ENCODE results near the gene NUMB. TPM values are rescaled to one million over a fixed set of nuclear protein-coding genes. Genes with fewer than 3 reads are reported as not detected.

The NUMB gene
- polyA plus RNA-seq, 1 donor from 2014 or later, result 11.5 TPM

DNA sequence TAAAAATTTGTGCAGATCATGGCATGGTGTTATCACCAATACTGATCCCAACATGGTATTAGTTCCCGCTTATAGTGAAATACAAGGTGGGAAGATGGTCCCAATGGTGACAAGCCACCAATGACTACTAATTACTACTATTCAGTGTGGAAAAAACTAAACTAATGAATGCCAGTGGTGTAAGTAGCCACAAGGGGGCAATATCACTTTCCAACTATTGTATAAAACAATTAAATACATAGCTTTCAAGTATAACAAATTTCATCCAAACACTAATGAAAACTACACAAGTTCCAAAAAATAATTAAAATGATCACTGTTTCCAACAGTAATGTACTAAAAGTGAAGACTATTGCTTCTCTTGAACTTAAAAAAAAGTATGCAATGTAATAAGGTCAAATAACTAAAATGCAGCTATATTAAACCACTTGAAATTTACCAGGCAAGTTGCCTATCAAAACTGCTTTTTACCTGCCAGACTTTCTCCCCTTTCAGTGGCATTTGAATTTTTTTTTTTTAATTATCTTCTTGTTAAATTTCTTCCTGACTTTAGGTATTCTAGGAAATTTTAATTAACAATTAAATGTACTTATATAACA is 163.0 kb downstream of the NUMB start:
- H3K9me3 ChIP-seq (ENCODE audit: low read length), result no peaks in the 10 kb centered on the region
- TF ChIP-seq RAD21 (conservative IDR thresholded peaks at IDR 0.05), result peak; percentile 61
- TF ChIP-seq, protein P1, sequence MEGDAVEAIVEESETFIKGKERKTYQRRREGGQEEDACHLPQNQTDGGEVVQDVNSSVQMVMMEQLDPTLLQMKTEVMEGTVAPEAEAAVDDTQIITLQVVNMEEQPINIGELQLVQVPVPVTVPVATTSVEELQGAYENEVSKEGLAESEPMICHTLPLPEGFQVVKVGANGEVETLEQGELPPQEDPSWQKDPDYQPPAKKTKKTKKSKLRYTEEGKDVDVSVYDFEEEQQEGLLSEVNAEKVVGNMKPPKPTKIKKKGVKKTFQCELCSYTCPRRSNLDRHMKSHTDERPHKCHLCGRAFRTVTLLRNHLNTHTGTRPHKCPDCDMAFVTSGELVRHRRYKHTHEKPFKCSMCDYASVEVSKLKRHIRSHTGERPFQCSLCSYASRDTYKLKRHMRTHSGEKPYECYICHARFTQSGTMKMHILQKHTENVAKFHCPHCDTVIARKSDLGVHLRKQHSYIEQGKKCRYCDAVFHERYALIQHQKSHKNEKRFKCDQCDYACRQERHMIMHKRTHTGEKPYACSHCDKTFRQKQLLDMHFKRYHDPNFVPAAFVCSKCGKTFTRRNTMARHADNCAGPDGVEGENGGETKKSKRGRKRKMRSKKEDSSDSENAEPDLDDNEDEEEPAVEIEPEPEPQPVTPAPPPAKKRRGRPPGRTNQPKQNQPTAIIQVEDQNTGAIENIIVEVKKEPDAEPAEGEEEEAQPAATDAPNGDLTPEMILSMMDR (IDR thresholded peaks at IDR 0.05; ENCODE audit: poor library complexity, severe bottlenecking), result peak; percentile 74
- peak; percentile 77 for TF ChIP-seq SMC3 (conservative IDR thresholded peaks at IDR 0.05; ENCODE audit: poor library complexity)
- no peak for TF ChIP-seq TAF1 (IDR thresholded peaks at IDR 0.05; ENCODE audit: low read depth)
- TF ChIP-seq EZH2 (IDR thresholded peaks at IDR 0.05; ENCODE audit: borderline replicate concordance, insufficient read depth, low read length, poor library complexity, severe bottlenecking), result no peak
- no peak overlapping the region for H3K27ac ChIP-seq (ENCODE audit: low read length)
- no peaks in the 10 kb centered on the region for H3K79me2 ChIP-seq (replicated peaks; ENCODE audit: insufficient read depth, low read length)
- H3K4me3 ChIP-seq (ENCODE audit: low read length), result no peak overlapping the region
- no peak overlapping the region for H3K4me2 ChIP-seq (ENCODE audit: low read length)
- H3F3A ChIP-seq (ENCODE audit: insufficient read depth, low read length, poor library complexity, severe bottlenecking), result no peaks in the 10 kb centered on the region
- no peak overlapping the region for H3K9ac ChIP-seq (ENCODE audit: low read length)
- H4K20me1 ChIP-seq (ENCODE audit: insufficient read depth), result no peaks in the 10 kb centered on the region
- no peak overlapping the region for H2AFZ ChIP-seq (ENCODE audit: low read depth, low read length)
- no peaks in the 10 kb centered on the region for H3K27me3 ChIP-seq (ENCODE audit: insufficient read depth, low read depth, low read length)
- H3K36me3 ChIP-seq (ENCODE audit: insufficient read depth, low read length), result no peaks in the 10 kb centered on the region
- H3K9me2 ChIP-seq (ENCODE audit: insufficient read depth, low read length), result no peaks in the 10 kb centered on the region

DNA sequence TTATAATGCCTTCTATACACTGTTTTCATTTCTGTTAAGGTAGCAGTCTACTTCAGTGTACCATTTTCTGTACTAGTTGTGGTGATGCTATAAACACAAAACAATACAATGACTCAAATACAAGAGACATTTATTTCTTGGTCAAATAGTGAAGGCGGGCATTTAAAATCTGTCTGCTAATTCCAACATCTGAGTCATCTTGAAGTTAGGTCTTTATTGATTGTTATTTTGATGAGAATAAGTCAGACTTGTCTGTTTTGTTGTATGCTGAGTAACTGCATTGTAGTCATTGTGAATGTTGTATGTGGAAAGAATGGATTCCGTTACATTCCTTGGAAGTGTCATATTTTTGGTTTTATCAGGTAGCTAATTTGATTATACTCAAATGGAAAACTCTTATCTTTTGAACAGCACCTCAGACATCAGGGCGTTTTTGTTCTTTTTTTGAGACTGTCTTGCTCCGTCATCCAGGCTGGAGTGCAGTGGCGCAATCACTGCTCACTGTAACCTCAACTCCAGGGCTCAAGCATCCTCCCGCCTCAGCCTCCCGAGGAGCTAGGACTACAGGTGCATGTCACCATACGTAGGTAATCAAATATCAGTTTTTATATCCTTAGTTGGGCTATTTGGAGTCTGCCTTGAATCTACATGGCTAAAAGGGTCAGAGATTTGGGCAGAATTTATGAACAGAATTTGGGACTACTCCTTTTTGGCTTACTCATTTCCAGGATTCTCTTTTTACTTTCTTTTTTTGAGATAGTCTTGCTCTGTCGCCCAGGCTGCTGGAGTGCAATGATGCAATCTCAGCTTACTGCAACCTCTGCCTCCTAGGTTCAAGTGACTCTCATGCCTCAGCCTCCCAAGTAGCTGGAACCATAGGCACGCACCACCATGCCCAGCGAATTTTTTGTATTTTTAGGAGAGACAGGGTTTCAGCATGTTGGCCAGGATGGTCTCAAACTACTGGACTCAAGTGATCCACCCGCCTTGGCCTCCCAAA is 164.3 kb downstream of the NUMB start:
- Histone ChIP-seq H3K9ac (ENCODE audit: low read length) (no peak overlapping the region), H3K4me3 (ENCODE audit: low read length) (no peak overlapping the region), H3K9me3 (ENCODE audit: low read length) (no peaks in the 10 kb centered on the region), H3F3A (ENCODE audit: insufficient read depth, low read length, poor library complexity, severe bottlenecking) (no peaks in the 10 kb centered on the region), H3K27ac (ENCODE audit: low read length) (no peak overlapping the region), H3K4me2 (ENCODE audit: low read length) (no peak overlapping the region), H3K9me2 (ENCODE audit: insufficient read depth, low read length) (no peaks in the 10 kb centered on the region), H4K20me1 (ENCODE audit: insufficient read depth) (no peaks in the 10 kb centered on the region), H2AFZ (ENCODE audit: low read depth, low read length) (no peak overlapping the region), H3K79me2 (replicated peaks; ENCODE audit: insufficient read depth, low read length) (no peaks in the 10 kb centered on the region), H3K27me3 (ENCODE audit: insufficient read depth, low read depth, low read length) (no peaks in the 10 kb centered on the region), H3K36me3 (ENCODE audit: insufficient read depth, low read length) (no peaks in the 10 kb centered on the region)
- TF ChIP-seq, protein P1 (IDR thresholded peaks at IDR 0.05; ENCODE audit: poor library complexity, severe bottlenecking), result no peak
- TF ChIP-seq EP300 (conservative IDR thresholded peaks at IDR 0.05; ENCODE audit: poor library complexity, severe bottlenecking) (no peak), RAD21 (conservative IDR thresholded peaks at IDR 0.05) (no peak), TAF1 (IDR thresholded peaks at IDR 0.05; ENCODE audit: low read depth) (no peak), SMC3 (conservative IDR thresholded peaks at IDR 0.05; ENCODE audit: poor library complexity) (no peak), POLR2AphosphoS5 (IDR thresholded peaks at IDR 0.05) (no peak), MXI1 (conservative IDR thresholded peaks at IDR 0.05; ENCODE audit: poor library complexity, severe bottlenecking) (no peak), EZH2 (IDR thresholded peaks at IDR 0.05; ENCODE audit: borderline replicate concordance, insufficient read depth, low read length, poor library complexity, severe bottlenecking) (no peak)
- TF ChIP-seq, protein P2, sequence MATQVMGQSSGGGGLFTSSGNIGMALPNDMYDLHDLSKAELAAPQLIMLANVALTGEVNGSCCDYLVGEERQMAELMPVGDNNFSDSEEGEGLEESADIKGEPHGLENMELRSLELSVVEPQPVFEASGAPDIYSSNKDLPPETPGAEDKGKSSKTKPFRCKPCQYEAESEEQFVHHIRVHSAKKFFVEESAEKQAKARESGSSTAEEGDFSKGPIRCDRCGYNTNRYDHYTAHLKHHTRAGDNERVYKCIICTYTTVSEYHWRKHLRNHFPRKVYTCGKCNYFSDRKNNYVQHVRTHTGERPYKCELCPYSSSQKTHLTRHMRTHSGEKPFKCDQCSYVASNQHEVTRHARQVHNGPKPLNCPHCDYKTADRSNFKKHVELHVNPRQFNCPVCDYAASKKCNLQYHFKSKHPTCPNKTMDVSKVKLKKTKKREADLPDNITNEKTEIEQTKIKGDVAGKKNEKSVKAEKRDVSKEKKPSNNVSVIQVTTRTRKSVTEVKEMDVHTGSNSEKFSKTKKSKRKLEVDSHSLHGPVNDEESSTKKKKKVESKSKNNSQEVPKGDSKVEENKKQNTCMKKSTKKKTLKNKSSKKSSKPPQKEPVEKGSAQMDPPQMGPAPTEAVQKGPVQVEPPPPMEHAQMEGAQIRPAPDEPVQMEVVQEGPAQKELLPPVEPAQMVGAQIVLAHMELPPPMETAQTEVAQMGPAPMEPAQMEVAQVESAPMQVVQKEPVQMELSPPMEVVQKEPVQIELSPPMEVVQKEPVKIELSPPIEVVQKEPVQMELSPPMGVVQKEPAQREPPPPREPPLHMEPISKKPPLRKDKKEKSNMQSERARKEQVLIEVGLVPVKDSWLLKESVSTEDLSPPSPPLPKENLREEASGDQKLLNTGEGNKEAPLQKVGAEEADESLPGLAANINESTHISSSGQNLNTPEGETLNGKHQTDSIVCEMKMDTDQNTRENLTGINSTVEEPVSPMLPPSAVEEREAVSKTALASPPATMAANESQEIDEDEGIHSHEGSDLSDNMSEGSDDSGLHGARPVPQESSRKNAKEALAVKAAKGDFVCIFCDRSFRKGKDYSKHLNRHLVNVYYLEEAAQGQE (IDR thresholded peaks at IDR 0.05; ENCODE audit: borderline replicate concordance), result no peak
